IPS-15b (cell line): ENCODE results near the gene CIC.
A peak's percentile ranks its signal among the peaks of the same experiment; 100 is the strongest.

Experiments used
- H3K27me3 ChIP-seq: one replicate; pipeline ENCODE4 v1.6.1; 2013; ENCODE audit warnings: low read length; ENCODE audit not compliant: control insufficient read depth, insufficient read depth
- H3K36me3 ChIP-seq: one replicate; pipeline ENCODE4 v1.6.1; 2013; ENCODE audit warnings: low read length; ENCODE audit not compliant: control insufficient read depth, insufficient read depth
- H3K4me1 ChIP-seq: one replicate; pipeline ENCODE4 v1.6.1; 2013; ENCODE audit warnings: mild to moderate bottlenecking, low read length; ENCODE audit not compliant: control insufficient read depth, insufficient read depth
- H3K4me3 ChIP-seq: one replicate; pipeline ENCODE4 v1.5.1; 2013; ENCODE audit warnings: low read depth, low read length
- H3K9ac ChIP-seq: one replicate; pipeline ENCODE4 v1.6.1; 2013; ENCODE audit warnings: low read depth, mild to moderate bottlenecking, low read length
- H3K9me3 ChIP-seq: one replicate; pipeline ENCODE4 v1.6.1; 2013; ENCODE audit warnings: mild to moderate bottlenecking, low read length; ENCODE audit not compliant: control insufficient read depth, insufficient read depth

CIC gene

GRCh38 chr19:42282819-42283187 lies 13.8 kb downstream of the CIC start:
- no peaks in the 10 kb centered on the region for H3K9me3 ChIP-seq
- H3K4me3 ChIP-seq, result peak overlapping the region; percentile 66
- H3K36me3 ChIP-seq, result peaks cover 11% of the 10 kb centered on the region
- no peak overlapping the region for H3K9ac ChIP-seq
- peaks cover 22% of the 10 kb centered on the region for H3K4me1 ChIP-seq
- H3K27me3 ChIP-seq, result no peaks in the 10 kb centered on the region

- Histone ChIP-seq H3K4me1 (peaks cover 22% of the 10 kb centered on the region), H3K9me3 (no peaks in the 10 kb centered on the region), H3K4me3 (peak overlapping the region; percentile 66), H3K9ac (no peak overlapping the region), H3K27me3 (no peaks in the 10 kb centered on the region), H3K36me3 (peaks cover 16% of the 10 kb centered on the region)
Observed at GRCh38 chr19:42283188-42284065, 14.4 kb downstream of the CIC start.

GRCh38 chr19:42284066-42284501 lies 15.0 kb downstream of the CIC start:
- Histone ChIP-seq H3K36me3 (peaks cover 21% of the 10 kb centered on the region), H3K9me3 (no peaks in the 10 kb centered on the region), H3K4me1 (peaks cover 22% of the 10 kb centered on the region), H3K4me3 (peak overlapping the region; percentile 43), H3K9ac (no peak overlapping the region), H3K27me3 (no peaks in the 10 kb centered on the region)

GRCh38 chr19:42284591-42285341 lies 15.7 kb downstream of the CIC start:
- Histone ChIP-seq H3K27me3 (no peaks in the 10 kb centered on the region), H3K4me3 (peak overlapping the region; percentile 74), H3K4me1 (peaks cover 19% of the 10 kb centered on the region), H3K36me3 (peaks cover 28% of the 10 kb centered on the region), H3K9me3 (no peaks in the 10 kb centered on the region), H3K9ac (no peak overlapping the region)

- H3K27me3 ChIP-seq, result no peaks in the 10 kb centered on the region
- no peak overlapping the region for H3K9ac ChIP-seq
- peaks cover 19% of the 10 kb centered on the region for H3K4me1 ChIP-seq
Observed at GRCh38 chr19:42285541-42285941, 16.5 kb downstream of the CIC start.

GRCh38 chr19:42285988-42286348 lies 16.9 kb downstream of the CIC start:
- peaks cover 39% of the 10 kb centered on the region for H3K36me3 ChIP-seq
- no peak overlapping the region for H3K4me3 ChIP-seq
- no peaks in the 10 kb centered on the region for H3K27me3 ChIP-seq
- peaks cover 19% of the 10 kb centered on the region for H3K4me1 ChIP-seq
- no peaks in the 10 kb centered on the region for H3K9me3 ChIP-seq
- no peak overlapping the region for H3K9ac ChIP-seq

More at GRCh38 chr19:42285541-42285941, 16.5 kb downstream of the CIC start:
- Histone ChIP-seq H3K9me3 (no peaks in the 10 kb centered on the region), H3K4me3 (peak overlapping the region; percentile 74), H3K36me3 (peaks cover 35% of the 10 kb centered on the region)

GRCh38 chr19:42286349-42287016 lies 17.4 kb downstream of the CIC start:
- peaks cover 18% of the 10 kb centered on the region for H3K4me1 ChIP-seq
- H3K4me3 ChIP-seq, result no peak overlapping the region
- peaks cover 43% of the 10 kb centered on the region for H3K36me3 ChIP-seq
- H3K9ac ChIP-seq, result no peak overlapping the region
- no peaks in the 10 kb centered on the region for H3K27me3 ChIP-seq
- H3K9me3 ChIP-seq, result no peaks in the 10 kb centered on the region

GRCh38 chr19:42287017-42287826 lies 18.2 kb downstream of the CIC start:
- H3K27me3 ChIP-seq, result no peaks in the 10 kb centered on the region
- no peaks in the 10 kb centered on the region for H3K9me3 ChIP-seq
- peaks cover 44% of the 10 kb centered on the region for H3K36me3 ChIP-seq
- H3K4me3 ChIP-seq, result no peak overlapping the region
- no peak overlapping the region for H3K9ac ChIP-seq
- peaks cover 11% of the 10 kb centered on the region for H3K4me1 ChIP-seq

- peaks cover 6% of the 10 kb centered on the region for H3K4me1 ChIP-seq
- H3K4me3 ChIP-seq, result no peak overlapping the region
- no peaks in the 10 kb centered on the region for H3K9me3 ChIP-seq
- H3K27me3 ChIP-seq, result no peaks in the 10 kb centered on the region
- peaks cover 49% of the 10 kb centered on the region for H3K36me3 ChIP-seq
- no peak overlapping the region for H3K9ac ChIP-seq
Observed at GRCh38 chr19:42287827-42288107, 18.7 kb downstream of the CIC start.

- Histone ChIP-seq H3K9ac (no peak overlapping the region), H3K4me3 (no peak overlapping the region), H3K9me3 (no peaks in the 10 kb centered on the region), H3K27me3 (no peaks in the 10 kb centered on the region), H3K4me1 (peaks cover 2% of the 10 kb centered on the region), H3K36me3 (peaks cover 55% of the 10 kb centered on the region)
Observed at GRCh38 chr19:42288387-42288786, 19.3 kb downstream of the CIC start.

GRCh38 chr19:42288881-42289555 lies 20.0 kb downstream of the CIC start:
- no peak overlapping the region for H3K4me3 ChIP-seq
- H3K9ac ChIP-seq, result no peak overlapping the region
- H3K9me3 ChIP-seq, result no peaks in the 10 kb centered on the region
- H3K36me3 ChIP-seq, result peaks cover 60% of the 10 kb centered on the region
- no peaks in the 10 kb centered on the region for H3K27me3 ChIP-seq
- peaks cover 2% of the 10 kb centered on the region for H3K4me1 ChIP-seq
